HEK293T (cell line): ENCODE measurements around the gene MPIG6B.
A peak's percentile ranks its signal among the peaks of the same experiment; 100 is the strongest.

Experiments used
- CTCF ChIA-PET: fragments of 350-600 bp; formaldehyde crosslinking; extraction: SDS; loops from one replicate; lab custom pipeline; 2021; ENCODE audit warnings: antibody characterized with exemption, inconsistent platforms; lab: Yijun Ruan, JAX
- POLR2A ChIA-PET: fragments of 350-600 bp; formaldehyde crosslinking; extraction: SDS; loops from one replicate; lab custom pipeline; 2020; ENCODE audit warnings: antibody characterized with exemption, inconsistent platforms; lab: Yijun Ruan, JAX
- DNase-seq: peaks from one replicate; pipeline ENCODE4 v3.0.0; 2012; ENCODE audit warnings: mixed read lengths; ENCODE audit errors: extremely low spot score
- ARNT ChIP-seq: fragments of 450-650 bp; IDR thresholded peaks from 2 replicates; pipeline ENCODE4 v1.6.1; 2017; ENCODE audit warnings: mild to moderate bottlenecking
- BHLHE40 ChIP-seq: fragments of 450-650 bp; IDR thresholded peaks from 2 replicates; pipeline ENCODE4 v1.6.1; 2016; ENCODE audit warnings: mild to moderate bottlenecking, moderate library complexity, borderline replicate concordance
- CTBP1 ChIP-seq: fragments of 450-650 bp; IDR thresholded peaks from 2 replicates; pipeline ENCODE4 v1.6.1; 2016; ENCODE audit warnings: borderline replicate concordance
- ELF4 ChIP-seq: fragments of 450-650 bp; IDR thresholded peaks from 2 replicates; pipeline ENCODE4 v1.6.1; 2017; ENCODE audit warnings: antibody characterized with exemption
- FOXA1 ChIP-seq: fragments of 450-650 bp; IDR thresholded peaks from 2 replicates; pipeline ENCODE4 v1.6.1; 2016; ENCODE audit warnings: mild to moderate bottlenecking
- FOXK2 ChIP-seq: fragments of 450-650 bp; IDR thresholded peaks from 2 replicates; pipeline ENCODE4 v1.6.1; 2016; ENCODE audit warnings: mild to moderate bottlenecking
- FOXM1 ChIP-seq: fragments of 450-650 bp; IDR thresholded peaks from 2 replicates; pipeline ENCODE4 v1.6.1; 2017; ENCODE audit warnings: mild to moderate bottlenecking, borderline replicate concordance
- HDGF ChIP-seq: fragments of 450-650 bp; IDR thresholded peaks from 2 replicates; pipeline ENCODE4 v1.6.1; 2017; ENCODE audit warnings: antibody characterized with exemption, borderline replicate concordance
- L3MBTL2 ChIP-seq: fragments of 450-650 bp; conservative IDR thresholded peaks from 2 replicates; pipeline ENCODE4 v1.6.1; 2016; ENCODE audit warnings: mild to moderate bottlenecking
- LEF1 ChIP-seq: fragments of 450-650 bp; IDR thresholded peaks from 2 replicates; pipeline ENCODE4 v1.6.1; 2017; ENCODE audit warnings: mild to moderate bottlenecking, borderline replicate concordance
- NFRKB ChIP-seq: fragments of 450-650 bp; IDR thresholded peaks from 2 replicates; pipeline ENCODE4 v1.6.1; 2016; ENCODE audit warnings: mild to moderate bottlenecking, moderate library complexity
- SP1 ChIP-seq: fragments of 450-650 bp; IDR thresholded peaks from 2 replicates; pipeline ENCODE4 v1.6.1; 2017
- TARDBP ChIP-seq: fragments of 450-650 bp; IDR thresholded peaks from 2 replicates; pipeline ENCODE4 v1.6.1; 2016
- ZNF384 ChIP-seq: fragments of 450-650 bp; IDR thresholded peaks from 2 replicates; pipeline ENCODE4 v1.6.1; 2016
- TF ChIP-seq, protein P1 (sequence below): fragments of 450-650 bp; IDR thresholded peaks from 2 replicates; pipeline ENCODE4 v1.6.1; 2016

Gene MPIG6B

DNA sequence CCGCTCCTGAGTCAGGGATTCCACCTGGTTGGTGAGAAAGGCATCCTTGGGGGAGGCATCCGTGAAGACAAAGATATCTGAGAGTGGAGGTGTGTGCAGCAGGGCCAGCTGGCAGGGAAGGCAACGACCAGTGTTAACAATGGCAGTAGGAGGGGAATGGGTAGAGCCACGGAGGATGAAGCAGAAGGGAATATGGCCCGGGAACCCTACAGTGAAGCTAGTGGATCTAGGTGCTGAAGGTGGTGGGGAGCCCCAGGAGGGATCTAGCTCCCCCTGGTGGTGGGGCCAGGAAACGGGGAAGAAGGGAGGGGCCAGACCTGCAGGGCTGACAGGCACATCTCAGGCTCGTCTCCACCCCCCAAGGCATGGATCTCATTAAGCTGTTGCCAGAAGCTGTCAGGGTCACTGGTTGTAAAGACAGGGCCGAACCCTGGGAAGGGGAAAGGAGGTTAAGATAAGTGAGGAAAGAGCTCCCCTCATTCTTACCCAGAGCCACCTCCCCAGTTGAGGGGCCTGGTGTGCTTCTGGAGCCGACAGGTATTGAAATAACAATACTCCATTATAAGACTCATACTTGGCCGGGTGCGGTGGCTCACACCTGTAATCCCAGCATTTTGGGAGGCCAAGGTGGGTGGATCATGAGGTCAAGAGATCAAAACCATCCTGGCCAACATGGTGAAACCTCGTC is 46.7 kb downstream of the MPIG6B start:
- DNase-seq, result peak; percentile 95
- ChIA-PET POLR2A (interaction anchor here (0.6 to 1.4 kb wide), 8 partner anchors 30 to 105 kb away, joined by 3 to 8 read pairs (median 5); partner anchors contain the start of genes CLIC1, GPANK1, HSPA1A and HSPA1B), CTCF (interaction anchor here (0.5 to 3.1 kb wide), 21 partner anchors 9 to 171 kb away, joined by 3 to 19 read pairs (median 4); partner anchors contain the start of genes ABHD16A, DDAH2, LY6G5C and MSH5)
- TF ChIP-seq, protein P1, sequence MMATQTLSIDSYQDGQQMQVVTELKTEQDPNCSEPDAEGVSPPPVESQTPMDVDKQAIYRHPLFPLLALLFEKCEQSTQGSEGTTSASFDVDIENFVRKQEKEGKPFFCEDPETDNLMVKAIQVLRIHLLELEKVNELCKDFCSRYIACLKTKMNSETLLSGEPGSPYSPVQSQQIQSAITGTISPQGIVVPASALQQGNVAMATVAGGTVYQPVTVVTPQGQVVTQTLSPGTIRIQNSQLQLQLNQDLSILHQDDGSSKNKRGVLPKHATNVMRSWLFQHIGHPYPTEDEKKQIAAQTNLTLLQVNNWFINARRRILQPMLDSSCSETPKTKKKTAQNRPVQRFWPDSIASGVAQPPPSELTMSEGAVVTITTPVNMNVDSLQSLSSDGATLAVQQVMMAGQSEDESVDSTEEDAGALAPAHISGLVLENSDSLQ, result peak; percentile 76
- no peak for TF ChIP-seq FOXM1

DNA sequence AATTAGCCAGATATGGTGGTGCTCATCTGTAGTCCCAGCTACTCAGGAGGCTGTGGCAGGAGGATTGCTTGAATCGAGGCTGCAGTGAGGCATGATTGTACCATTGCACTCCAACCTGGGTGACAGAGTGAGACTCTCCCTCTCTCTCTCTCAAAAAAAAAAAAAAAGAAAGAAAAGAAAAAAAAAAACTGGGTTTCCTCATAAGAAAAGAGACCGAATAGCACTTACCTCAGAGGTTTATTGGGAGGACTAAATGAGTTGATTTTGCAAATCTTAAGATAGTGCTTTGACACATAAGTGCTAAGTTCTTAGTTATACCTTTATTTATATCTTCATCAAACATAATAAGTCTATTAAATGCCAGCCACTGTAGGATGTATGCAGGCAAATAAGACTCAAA is 47.7 kb downstream of the MPIG6B start:
- 0 out of 2 replicates have a peak, but pooled peaks have one; percentile 45 for TF ChIP-seq ZNF384
- no peak for TF ChIP-seq BHLHE40
- TF ChIP-seq NFRKB, result no peak
- TF ChIP-seq FOXM1, result no peak
- no peak for TF ChIP-seq TARDBP
- no peak for TF ChIP-seq ELF4
- no peak for DNase-seq
- ChIA-PET CTCF (interaction anchor here (0.9 to 3.1 kb wide), 4 partner anchors 20 to 172 kb away, joined by 3 to 13 read pairs (median 8); partner anchors contain the start of gene DDAH2), POLR2A (interaction anchor here (0.6 to 1.2 kb wide), 2 partner anchors 41 to 70 kb away, joined by 4 to 7 read pairs; no protein-coding TSS in a partner anchor)

DNA sequence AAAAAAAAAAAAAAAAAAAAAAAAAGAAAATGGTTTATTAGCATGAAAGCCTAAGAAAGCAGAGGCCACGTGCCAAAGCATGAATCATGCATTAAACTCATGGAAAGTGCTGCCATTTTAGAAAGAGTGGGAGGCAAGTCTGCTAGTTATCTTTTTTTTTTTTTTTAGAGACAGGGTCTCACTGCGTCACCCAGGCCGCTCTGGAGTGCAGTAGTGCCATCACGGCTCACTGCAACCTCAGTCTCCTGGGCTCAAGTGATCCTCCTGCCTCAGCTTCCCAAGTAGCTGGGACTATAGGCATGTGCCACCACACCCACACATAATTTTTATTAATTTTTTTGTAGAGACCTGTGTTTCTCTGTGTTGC is 48.8 kb downstream of the MPIG6B start:
- no peak for TF ChIP-seq FOXK2
- no peak for TF ChIP-seq HDGF
- no peak for TF ChIP-seq NFRKB
- TF ChIP-seq ELF4, result no peak
- TF ChIP-seq ZNF384, result no peak
- TF ChIP-seq SP1, result no peak
- TF ChIP-seq FOXA1, result no peak
- TF ChIP-seq L3MBTL2, result no peak
- no peak for DNase-seq
- POLR2A ChIA-PET, result interaction anchor here (1.8 kb wide), 1 partner anchor 56 kb away, joined by 9 read pairs; the partner anchor contains the start of gene HSPA1B
- CTCF ChIA-PET, result no interaction called here

DNA sequence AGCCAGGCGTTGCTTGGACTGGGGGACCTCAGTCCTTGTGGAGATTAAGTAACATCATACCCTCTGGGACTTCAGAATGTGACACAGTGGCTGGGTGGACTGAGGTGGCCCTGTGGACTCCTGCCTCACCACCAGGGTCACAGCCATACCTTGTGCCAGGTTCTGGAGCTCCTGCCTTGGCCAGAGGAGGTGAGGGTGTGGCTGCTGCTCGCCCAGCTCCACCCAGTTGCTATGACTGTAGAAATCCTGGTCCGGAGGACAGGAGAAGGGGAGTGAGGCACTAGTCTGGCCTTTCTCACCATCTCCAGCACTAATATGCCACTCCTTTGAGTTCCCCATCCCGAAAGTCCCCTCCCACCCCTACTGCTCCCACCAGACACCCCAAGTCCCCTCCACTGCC is 52.0 kb downstream of the MPIG6B start:
- no peak for DNase-seq
- POLR2A ChIA-PET, result interaction anchor here (0.9 to 3.1 kb wide), 5 partner anchors 36 to 110 kb away, joined by 3 to 11 read pairs (median 6); partner anchors contain the start of genes ABHD16A, GPANK1, HSPA1A and HSPA1B
- no peak for TF ChIP-seq NFRKB
- TF ChIP-seq, protein P1, result no peak
- no peak for TF ChIP-seq LEF1
- TF ChIP-seq CTBP1, result no peak
- TF ChIP-seq FOXK2, result no peak
- TF ChIP-seq L3MBTL2, result no peak
- CTCF ChIA-PET, result interaction anchor here (0.8 to 1.8 kb wide), 3 partner anchors 16 to 165 kb away, joined by 4 to 6 read pairs (median 5); no protein-coding TSS in a partner anchor

DNA sequence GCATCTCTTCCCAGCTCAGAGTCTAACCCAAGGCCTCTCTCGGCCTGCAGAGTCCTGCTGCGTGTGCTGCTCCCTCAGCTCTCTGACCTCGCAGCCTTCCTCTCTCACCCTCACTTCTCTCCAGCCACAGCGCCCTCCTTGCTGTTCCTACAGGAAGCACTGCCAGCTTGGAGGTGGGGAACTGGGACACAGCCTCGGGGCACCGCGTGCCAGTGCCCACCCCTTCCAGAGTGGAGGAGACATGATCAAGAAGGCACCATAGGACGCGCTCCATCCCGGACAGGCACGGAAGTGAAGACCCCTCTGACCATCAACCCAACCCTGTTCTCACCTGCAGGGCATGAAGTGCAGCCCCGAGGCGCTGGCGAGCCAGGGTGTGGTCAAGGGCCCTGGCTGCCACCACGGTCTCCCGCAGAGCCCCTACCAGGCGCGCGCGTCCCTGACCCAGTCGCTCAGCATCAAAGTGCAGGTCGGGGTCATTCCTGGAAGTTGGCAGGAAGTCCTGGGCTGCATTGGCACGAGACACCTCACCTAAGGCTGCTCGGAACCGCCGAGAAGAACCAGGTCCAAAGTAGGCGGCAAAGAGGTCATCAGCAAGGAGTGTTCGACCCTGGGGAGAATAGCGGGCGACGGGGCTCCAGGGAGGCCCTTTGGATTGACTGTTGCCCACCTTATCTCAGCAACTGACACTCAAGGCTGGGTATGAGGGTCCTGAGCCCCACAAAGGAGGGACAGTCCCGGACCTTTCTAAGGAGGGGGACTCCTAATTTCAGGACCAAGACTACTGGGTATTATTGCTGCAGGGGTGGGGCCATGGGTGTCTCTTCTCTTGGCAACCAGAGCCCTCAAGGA is 52.7 kb downstream of the MPIG6B start:
- no peak for DNase-seq
- CTCF ChIA-PET, result interaction anchor here (0.8 to 1.8 kb wide), 3 partner anchors 15 to 165 kb away, joined by 4 to 6 read pairs (median 5); no protein-coding TSS in a partner anchor
- TF ChIP-seq ELF4, result no peak
- no peak for TF ChIP-seq LEF1
- no peak for TF ChIP-seq SP1
- TF ChIP-seq HDGF, result no peak
- TF ChIP-seq ARNT, result no peak
- no peak for TF ChIP-seq L3MBTL2
- no peak for TF ChIP-seq BHLHE40
- POLR2A ChIA-PET, result interaction anchor here (0.9 to 3.1 kb wide), 5 partner anchors 36 to 111 kb away, joined by 3 to 11 read pairs (median 6); partner anchors contain the start of genes ABHD16A, GPANK1, HSPA1A and HSPA1B
